B cell (primary cell): ENCODE data around the gene TNFRSF19. TPM values are rescaled to one million over a fixed set of nuclear protein-coding genes. Genes with fewer than 3 reads are reported as not detected.

Source experiments
- ATAC-seq: fragments of 200-7000 bp; cut with Tn5 transposase; one replicate; pipeline ENCODE4 v1.10.0; 2021; ENCODE audit warnings: low read depth, mild to moderate bottlenecking, moderate number of reproducible peaks, moderate library complexity
- CTCF ChIA-PET: fragments of 350-600 bp; sonication (Branson Sonifier 250); formaldehyde crosslinking; loops from one replicate; lab custom pipeline; 2021; ENCODE audit warnings: antibody characterized with exemption, inconsistent platforms; lab: Charles Lee
- POLR2A ChIA-PET: fragments of 350-600 bp; sonication (Branson Sonifier 250); formaldehyde crosslinking; loops from one replicate; lab custom pipeline; 2021; ENCODE audit warnings: antibody characterized with exemption; lab: Charles Lee
- DNase-seq: peaks from one replicate; pipeline ENCODE4 v3.0.0; 2013
- H2AFZ ChIP-seq: 2 replicates; pipeline ENCODE4 v1.6.1; 2012; ENCODE audit warnings: mild to moderate bottlenecking, low read depth, low read length; ENCODE audit not compliant: insufficient read depth, poor library complexity, severe bottlenecking
- H3K27ac ChIP-seq, 2 donors: 1 replicate in 1 of 2; 2 replicates in 1 of 2; pipeline ENCODE4 v1.5.1; 2012 to 2013; ENCODE audit warnings: low read length in 2 of 2, mild to moderate bottlenecking in 2 of 2, moderate library complexity in 1 of 2
- H3K27me3 ChIP-seq, 4 experiments: fragments of 200-600 bp in 1 of 4; sonication (generic) in 1 of 4; replicated peaks in 1 of 4; 1 replicate in 2 of 4; 2 replicates in 2 of 4; pipeline versions ENCODE4 v1.6.1 to v1.7.0; 2013 to 2016; ENCODE audit warnings: low read length in 3 of 4, mild to moderate bottlenecking in 2 of 4, mixed read lengths in 1 of 4, moderate library complexity in 1 of 4; ENCODE audit not compliant: insufficient read depth in 4 of 4, control insufficient read depth in 3 of 4; ENCODE audit errors: control extremely low read depth in 1 of 4
- H3K36me3 ChIP-seq, 2 experiments: replicated peaks in 1 of 2; 1 replicate in 1 of 2; 2 replicates in 1 of 2; pipeline versions ENCODE4 v1.6.1 to v1.7.1; 2013; ENCODE audit warnings: low read length in 1 of 2; ENCODE audit not compliant: insufficient read depth in 2 of 2, control insufficient read depth in 1 of 2; ENCODE audit errors: control extremely low read depth in 1 of 2, extremely low read depth in 1 of 2
- H3K4me1 ChIP-seq, 2 donors: fragments of 200-600 bp in 1 of 2; sonication (generic) in 1 of 2; 1 replicate in 1 of 2; 2 replicates in 1 of 2; pipeline versions ENCODE4 v1.5.1 to v1.6.1; 2013 to 2017; ENCODE audit warnings: low read length in 2 of 2; ENCODE audit not compliant: control insufficient read depth in 2 of 2, insufficient read depth in 2 of 2
- H3K4me2 ChIP-seq: replicated peaks from 2 replicates; pipeline ENCODE3; 2012; ENCODE audit warnings: mild to moderate bottlenecking, low read depth, low read length; ENCODE audit not compliant: poor library complexity, severe bottlenecking
- H3K4me3 ChIP-seq, 5 experiments: fragments of 200-600 bp in 1 of 5; sonication (generic) in 1 of 5; 1 replicate in 3 of 5; 2 replicates in 2 of 5; pipeline versions ENCODE4 v1.5.1 to v1.7.0; 2011 to 2016; ENCODE audit warnings: low read length in 4 of 5, mild to moderate bottlenecking in 4 of 5, low read depth in 2 of 5, control low read depth in 1 of 5, moderate library complexity in 1 of 5; ENCODE audit not compliant: insufficient read depth in 1 of 5; ENCODE audit errors: control extremely low read depth in 1 of 5, extremely low read depth in 1 of 5
- H3K79me2 ChIP-seq: fragments of 200-600 bp; sonication (generic); one replicate; pipeline ENCODE4 v1.6.0; 2016; ENCODE audit warnings: low read length; ENCODE audit not compliant: control insufficient read depth, insufficient read depth
- H3K9ac ChIP-seq: fragments of 200-600 bp; sonication (generic); 2 replicates; pipeline ENCODE4 v1.6.1; 2017; ENCODE audit warnings: mild to moderate bottlenecking, low read length, moderate library complexity
- H3K9me3 ChIP-seq, 3 donors: one replicate each; pipeline versions ENCODE4 v1.6.1 to v1.7.1; 2013; ENCODE audit warnings: low read length in 2 of 3; ENCODE audit not compliant: control insufficient read depth in 2 of 3, insufficient read depth in 1 of 3; ENCODE audit errors: control extremely low read depth in 1 of 3
- H4K20me1 ChIP-seq: 2 replicates; pipeline ENCODE4 v1.6.0; 2012; ENCODE audit warnings: mild to moderate bottlenecking, low read length; ENCODE audit not compliant: insufficient read depth, control insufficient read depth, poor library complexity, severe bottlenecking
- H3K27ac Mint-ChIP-seq: one replicate; pipeline ENCODE4 v1.8.0; 2021; ENCODE audit warnings: mixed read lengths
- H3K27me3 Mint-ChIP-seq: one replicate; pipeline ENCODE4 v1.8.0; 2021; ENCODE audit warnings: mixed read lengths
- H3K4me1 Mint-ChIP-seq: one replicate; pipeline ENCODE4 v1.8.0; 2021; ENCODE audit warnings: mixed read lengths
- H3K4me3 Mint-ChIP-seq: one replicate; pipeline ENCODE4 v1.8.0; 2021; ENCODE audit warnings: mixed read lengths
- H3K9me3 Mint-ChIP-seq: one replicate; pipeline ENCODE4 v1.8.0; 2022; ENCODE audit warnings: mixed read lengths; ENCODE audit not compliant: insufficient read depth
- CTCF ChIP-seq: fragments of 200-600 bp; IDR thresholded peaks from one replicate; pipeline ENCODE4 v1.8.0; 2022; ENCODE audit warnings: antibody characterized with exemption, mild to moderate bottlenecking
- EZH2 ChIP-seq: IDR thresholded peaks from 2 replicates; pipeline ENCODE4 v1.6.1; 2012; ENCODE audit warnings: borderline replicate concordance, low read depth, mild to moderate bottlenecking, moderate library complexity, low read length; ENCODE audit not compliant: insufficient read depth, poor library complexity, severe bottlenecking
- WGBS: methylation state at CpG from one replicate; pipeline ENCODE4 v1.1.5; 2013; ENCODE audit warnings: missing lambda C conversion rate; ENCODE audit not compliant: insufficient coverage; 5-methylcytosine and 5-hydroxymethylcytosine counted together
- intact Hi-C: fragments of 100-400 bp; cut with micrococcal nuclease; formaldehyde crosslinking; loops from one replicate; pipeline ENCODE4 v1.10.0; 2022
- polyA plus RNA-seq: library from polyadenylated mRNA; depleted of rRNA; stranded (reverse); fragments of >200 nt; gene quantifications from 2 replicates; pipeline ENCODE4 v1.2.3, GENCODE V29; 2012
- total RNA-seq, 2 donors: library from RNA; stranded (reverse); fragments of 120-200 nt in 1 of 2; gene quantifications; 1 replicate in 1 of 2; 2 replicates in 1 of 2; pipeline versions ENCODE4 v1.2.3 to v1.2.4, GENCODE V29; 2013 to 2022

TNFRSF19 gene
- total and polyA plus RNA-seq, 2 donors (not counting 1 experiment from before 2014, with no cell fraction given): 0.36 TPM; not detected in 1

GRCh38 chr13:23701186-23701585 is 131.0 kb downstream of the TNFRSF19 start:
- no peaks in the 10 kb centered on the region for H3K27me3 ChIP-seq
- WGBS: 87% methylated on average over 3 of the region's 5 CpGs
- intact Hi-C loops: no loop called here
- Mint-ChIP-seq H3K4me3 (no peak overlapping the region), H3K4me1 (peaks cover 12% of the 10 kb centered on the region), H3K9me3 (no peaks in the 10 kb centered on the region), H3K27me3 (peaks cover 11% of the 10 kb centered on the region), H3K27ac (no peak overlapping the region)
- no peak overlapping the region for H3K4me2 ChIP-seq
- H2AFZ ChIP-seq: no peak overlapping the region
- H3K27ac ChIP-seq: no peak overlapping the region
- H3K4me1 ChIP-seq: peaks cover 6 to 12% of the 10 kb centered on the region in 2 donors
- H3K9me3 ChIP-seq: no peaks in the 10 kb centered on the region
- CTCF ChIA-PET: no interaction called here
- no peaks in the 10 kb centered on the region for H3K36me3 ChIP-seq
- no peak for ATAC-seq
- POLR2A ChIA-PET: no interaction called here
- no peak for DNase-seq
- no peak for TF ChIP-seq EZH2
- no peak for TF ChIP-seq CTCF
- H4K20me1 ChIP-seq: no peaks in the 10 kb centered on the region
- no peaks in the 10 kb centered on the region for H3K79me2 ChIP-seq
- H3K4me3 ChIP-seq: no peak overlapping the region
- no peak overlapping the region for H3K9ac ChIP-seq

GRCh38 chr13:23701636-23702035 is 131.4 kb downstream of the TNFRSF19 start:
- CTCF ChIA-PET: no interaction called here

More at GRCh38 chr13:23701636-23702035, 131.4 kb downstream of the TNFRSF19 start:
- H3K9me3 ChIP-seq: no peaks in the 10 kb centered on the region
- H3K27ac ChIP-seq: no peak overlapping the region
- H3K36me3 ChIP-seq: no peaks in the 10 kb centered on the region
- intact Hi-C loops: no loop called here
- H3K9ac ChIP-seq: no peak overlapping the region
- H3K4me1 ChIP-seq: peaks cover 2 to 7% of the 10 kb centered on the region in 2 donors
- no peak overlapping the region for H2AFZ ChIP-seq
- H3K4me3 ChIP-seq: no peak overlapping the region
- Mint-ChIP-seq H3K27ac (no peak overlapping the region), H3K27me3 (peaks cover 11% of the 10 kb centered on the region), H3K4me3 (no peak overlapping the region), H3K4me1 (peaks cover 7% of the 10 kb centered on the region), H3K9me3 (no peaks in the 10 kb centered on the region)
- no peaks in the 10 kb centered on the region for H3K79me2 ChIP-seq
- DNase-seq (no peak), ATAC-seq (no peak)
- H3K4me2 ChIP-seq: no peak overlapping the region
- H4K20me1 ChIP-seq: no peaks in the 10 kb centered on the region
- 95% methylated on average over 9 of the region's 12 CpGs for WGBS
- TF ChIP-seq CTCF: no peak
- no peak for TF ChIP-seq EZH2
- H3K27me3 ChIP-seq: no peaks in the 10 kb centered on the region
- POLR2A ChIA-PET: no interaction called here
